COR-L47 (cell line): Measurements from ENCODE around the gene ZNF418.
"Not testable (repeated sequence)": the region's sequence is repeated elsewhere in the genome, so short reads cannot be mapped to it uniquely, and the experiment has no call there.

Source experiments
- DNase-seq: peaks from one replicate; lab custom pipeline; 2025; lab: John Stamatoyannopoulos, UW

ZNF418 gene

DNA sequence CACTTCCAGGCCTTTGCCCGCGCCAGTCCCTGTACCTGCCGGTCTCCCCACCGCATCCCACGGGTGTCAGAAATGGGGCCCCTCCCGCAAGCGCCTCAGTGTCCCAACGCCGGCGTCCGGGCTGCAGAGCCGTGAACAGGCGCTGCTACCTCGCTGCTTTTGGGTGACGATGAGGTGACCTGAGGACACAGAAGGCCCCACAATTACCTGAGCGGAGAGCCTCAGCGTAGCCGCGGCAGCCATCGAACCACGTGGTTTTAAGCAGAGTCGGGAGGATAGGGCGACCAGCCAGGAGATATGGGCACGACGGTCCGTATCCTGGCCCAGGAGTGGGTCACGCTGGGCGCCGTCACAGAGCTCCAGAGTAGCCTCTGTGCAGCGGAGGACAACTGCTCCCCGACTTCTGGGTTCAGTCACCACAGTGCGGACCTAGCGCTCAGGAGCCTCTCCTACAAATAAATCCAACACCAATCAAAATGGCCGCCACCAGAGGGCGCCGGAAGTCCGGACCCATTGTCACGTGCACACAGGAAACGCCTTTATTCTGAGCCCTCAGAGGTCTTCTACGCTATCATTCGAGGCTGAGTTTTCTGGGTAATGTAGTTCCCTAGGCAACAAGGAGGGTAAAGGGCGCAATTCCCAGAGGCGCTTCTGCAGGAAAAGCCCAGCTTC lies 46.5 kb downstream of the ZNF418 start, which contains the start of gene ZNF814:
TSS of gene ZNF814 (minus strand) at position 478 of the 672 bp plus-strand sequence. CDS start at position 243, 235 bp downstream.
- peak; percentile 81 for DNase-seq

DNA sequence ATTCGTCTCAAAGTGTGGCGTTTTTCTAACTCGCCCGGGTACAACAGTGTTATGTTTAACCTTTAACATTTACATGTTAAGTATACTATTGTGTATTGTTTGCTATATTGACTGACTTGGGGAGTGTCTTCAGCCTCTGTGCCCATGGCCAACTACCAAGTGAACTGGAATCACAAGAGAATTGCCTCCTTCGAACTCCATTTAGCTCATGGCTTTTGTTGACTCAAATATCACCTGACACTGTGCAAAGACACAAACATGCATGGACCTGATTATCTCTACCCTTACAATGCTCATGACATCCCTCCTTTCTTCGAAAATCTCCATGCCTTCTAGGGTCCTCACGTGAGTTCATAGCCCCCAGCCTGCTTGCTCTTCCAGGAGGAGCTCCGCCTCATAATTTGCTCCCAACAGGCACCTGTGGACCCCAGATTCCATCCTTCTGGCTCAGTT lies 47.1 kb downstream of the ZNF418 start:
- DNase-seq, result no peak

GRCh38 chr19:57887195-57887941 lies 47.8 kb downstream of the ZNF418 start:
- DNase-seq, result peak; percentile 8

DNA sequence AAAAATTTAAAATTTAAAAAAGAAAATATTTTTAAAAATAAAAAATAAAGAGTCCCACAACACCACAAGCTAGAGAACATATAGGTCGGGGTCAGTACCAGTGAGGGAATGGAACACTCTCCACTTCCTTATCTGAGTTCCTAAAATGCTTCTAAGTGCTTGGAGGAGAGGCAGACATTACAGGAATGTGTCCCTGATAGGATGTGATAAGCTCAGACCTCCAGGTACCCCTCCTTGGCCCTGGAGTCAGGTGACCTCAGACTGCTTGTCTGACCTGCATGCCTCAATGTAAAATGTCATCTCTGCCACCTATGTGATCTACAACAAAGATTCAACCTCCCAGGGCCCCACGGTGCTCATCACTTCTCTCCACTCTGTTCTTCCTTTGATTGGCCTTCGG lies 49.2 kb downstream of the ZNF418 start:
- DNase-seq, result no peak

- not testable (repeated sequence) for DNase-seq
Measured at GRCh38 chr19:57873883-57874799, 61.1 kb downstream of the ZNF418 start.

GRCh38 chr19:57872450-57872849 lies 62.8 kb downstream of the ZNF418 start:
- DNase-seq, result no peak
